Measurements from ENCODE around the gene PRPF8. TPM values are rescaled to one million over a fixed set of nuclear protein-coding genes. Genes with fewer than 3 reads are reported as not detected.

The PRPF8 gene
- polyA plus RNA-seq, 3 donors, result 53.3 to 128 (median 78.0) TPM

DNA sequence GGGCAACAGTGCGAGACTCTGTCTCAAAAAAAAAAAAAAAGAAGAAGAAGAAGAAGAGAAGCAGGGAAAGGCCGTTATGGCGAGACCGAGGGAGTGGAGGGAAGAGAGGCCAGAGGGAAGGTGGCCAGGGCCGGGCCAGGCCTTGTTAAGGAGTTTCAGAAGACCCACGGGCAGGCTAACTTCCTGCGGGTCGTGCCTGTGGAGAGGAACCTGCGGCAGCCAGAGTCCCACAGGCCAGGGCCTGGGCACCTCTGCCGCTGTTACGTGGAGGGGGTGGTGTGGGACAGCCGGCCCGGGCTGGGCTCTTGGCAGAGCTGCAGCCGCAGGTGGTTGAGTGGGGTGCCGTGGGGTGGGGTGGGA is 45.3 kb upstream of the PRPF8 start:
- Histone ChIP-seq H3K4me2 (replicated peaks; ENCODE audit: extremely low read depth, low read length, poor library complexity, severe bottlenecking) (no peak overlapping the region), H3K9me3 (replicated peaks in 1 of 2; ENCODE audit: control insufficient read depth in 1 of 2, insufficient read depth in 1 of 2, low read length in 2 of 2) (no peaks in the 10 kb centered on the region), H2AFZ (ENCODE audit: insufficient read depth, low read depth, low read length, poor library complexity, severe bottlenecking) (no peak overlapping the region), H3K36me3 (replicated peaks in 1 of 2; ENCODE audit: control insufficient read depth in 1 of 2, insufficient read depth in 2 of 2, low read length in 2 of 2) (peaks cover 68 to 81% of the 10 kb centered on the region in 2 donors), H3K79me2 (ENCODE audit: insufficient read depth, low read length) (peaks cover 35% of the 10 kb centered on the region), H3K9ac (ENCODE audit: insufficient read depth, low read length, poor library complexity, severe bottlenecking) (no peak overlapping the region), H3K27me3 (ENCODE audit: control insufficient read depth in 2 of 2, insufficient read depth in 2 of 2, low read length in 2 of 2) (no peaks in the 10 kb centered on the region), H3K4me1 (ENCODE audit: control insufficient read depth in 1 of 2, insufficient read depth in 2 of 2, low read length in 2 of 2) (peaks cover 11 to 15% of the 10 kb centered on the region in 2 donors), H4K20me1 (ENCODE audit: insufficient read depth, low read length) (peaks cover 79% of the 10 kb centered on the region), H3K27ac (ENCODE audit: low read depth in 1 of 2, low read length in 2 of 2) (no peak overlapping the region), H3K4me3 (replicated peaks in 1 of 3; ENCODE audit: low read depth in 2 of 3, low read length in 3 of 3) (no peak overlapping the region)
- Mint-ChIP-seq H3K9me3 (no peaks in the 10 kb centered on the region), H3K4me1 (peaks cover 25% of the 10 kb centered on the region), H3K27me3 (ENCODE audit: low read depth in 3 of 3) (peaks cover 0 to 2% (median 0%) of the 10 kb centered on the region in 3 donors), H3K4me3 (no peak overlapping the region), H3K27ac (peak overlapping the region in 5 of 7 donors; percentile 41 to 85 (median 73)), H3K36me3 (peaks cover 39 to 86% of the 10 kb centered on the region in 2 donors)
- TF ChIP-seq, protein P1, sequence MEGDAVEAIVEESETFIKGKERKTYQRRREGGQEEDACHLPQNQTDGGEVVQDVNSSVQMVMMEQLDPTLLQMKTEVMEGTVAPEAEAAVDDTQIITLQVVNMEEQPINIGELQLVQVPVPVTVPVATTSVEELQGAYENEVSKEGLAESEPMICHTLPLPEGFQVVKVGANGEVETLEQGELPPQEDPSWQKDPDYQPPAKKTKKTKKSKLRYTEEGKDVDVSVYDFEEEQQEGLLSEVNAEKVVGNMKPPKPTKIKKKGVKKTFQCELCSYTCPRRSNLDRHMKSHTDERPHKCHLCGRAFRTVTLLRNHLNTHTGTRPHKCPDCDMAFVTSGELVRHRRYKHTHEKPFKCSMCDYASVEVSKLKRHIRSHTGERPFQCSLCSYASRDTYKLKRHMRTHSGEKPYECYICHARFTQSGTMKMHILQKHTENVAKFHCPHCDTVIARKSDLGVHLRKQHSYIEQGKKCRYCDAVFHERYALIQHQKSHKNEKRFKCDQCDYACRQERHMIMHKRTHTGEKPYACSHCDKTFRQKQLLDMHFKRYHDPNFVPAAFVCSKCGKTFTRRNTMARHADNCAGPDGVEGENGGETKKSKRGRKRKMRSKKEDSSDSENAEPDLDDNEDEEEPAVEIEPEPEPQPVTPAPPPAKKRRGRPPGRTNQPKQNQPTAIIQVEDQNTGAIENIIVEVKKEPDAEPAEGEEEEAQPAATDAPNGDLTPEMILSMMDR (IDR thresholded peaks at IDR 0.05), result no peak
- DNase-seq, result no peak
- intact Hi-C loops (cut with micrococcal nuclease), result loop anchor here in 1 of 2 donors (5.0 to 10.0 kb wide), 2 partner anchors 42 to 105 kb away; partner anchors contain the start of gene RPA1
- 57% methylated on average over 15 of the region's 15 CpGs for WGBS (ENCODE audit: insufficient coverage)

DNA sequence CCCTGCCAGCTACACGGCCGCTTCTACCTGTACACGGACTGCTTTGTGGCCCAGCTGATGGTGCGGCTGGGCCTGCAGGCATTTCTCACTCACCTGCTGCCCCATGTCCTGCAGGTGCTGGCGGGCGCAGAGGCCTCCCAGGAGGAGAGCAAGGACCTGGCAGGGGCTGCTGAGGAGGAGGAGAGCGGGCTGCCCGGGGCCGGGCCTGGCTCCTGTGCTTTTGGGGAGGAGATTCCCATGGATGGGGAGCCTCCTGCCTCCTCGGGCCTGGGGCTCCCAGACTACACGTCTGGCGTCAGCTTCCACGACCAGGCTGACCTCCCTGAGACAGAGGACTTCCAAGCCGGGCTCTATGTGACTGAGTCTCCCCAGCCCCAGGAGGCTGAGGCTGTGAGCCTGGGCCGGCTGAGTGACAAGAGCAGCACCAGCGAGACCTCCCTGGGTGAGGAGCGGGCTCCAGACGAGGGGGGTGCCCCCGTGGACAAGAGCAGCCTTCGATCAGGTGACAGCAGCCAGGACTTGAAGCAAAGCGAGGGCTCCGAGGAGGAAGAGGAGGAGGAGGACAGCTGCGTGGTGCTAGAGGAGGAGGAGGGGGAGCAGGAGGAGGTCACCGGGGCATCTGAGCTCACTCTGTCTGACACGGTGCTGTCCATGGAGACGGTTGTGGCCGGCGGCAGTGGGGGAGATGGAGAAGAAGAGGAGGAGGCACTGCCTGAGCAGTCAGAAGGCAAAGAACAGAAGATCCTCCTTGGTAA is 43.4 kb upstream of the PRPF8 start:
- no peak for DNase-seq
- Mint-ChIP-seq H3K27ac (peak overlapping the region in 4 of 7 donors; percentile 18 to 44 (median 30)), H3K4me1 (peaks cover 33% of the 10 kb centered on the region), H3K9me3 (no peaks in the 10 kb centered on the region), H3K4me3 (no peak overlapping the region), H3K36me3 (peaks cover 24 to 68% of the 10 kb centered on the region in 2 donors), H3K27me3 (ENCODE audit: low read depth in 3 of 3) (peaks cover 0 to 2% (median 0%) of the 10 kb centered on the region in 3 donors)
- no peaks in the 10 kb centered on the region for H3K9me3 ChIP-seq (replicated peaks in 1 of 2; ENCODE audit: control insufficient read depth in 1 of 2, insufficient read depth in 1 of 2, low read length in 2 of 2)
- intact Hi-C loops (cut with micrococcal nuclease), result loop anchor here in 1 of 2 donors (10.0 kb wide), 1 partner anchor 107 kb away; the partner anchor contains the start of gene RPA1
- no peak overlapping the region for H3K9ac ChIP-seq (ENCODE audit: insufficient read depth, low read length, poor library complexity, severe bottlenecking)
- no peaks in the 10 kb centered on the region for H3K27me3 ChIP-seq (ENCODE audit: control insufficient read depth in 2 of 2, insufficient read depth in 2 of 2, low read length in 2 of 2)
- TF ChIP-seq, protein P1 (IDR thresholded peaks at IDR 0.05), result no peak
- peaks cover 72% of the 10 kb centered on the region for H4K20me1 ChIP-seq (ENCODE audit: insufficient read depth, low read length)
- H3K79me2 ChIP-seq (ENCODE audit: insufficient read depth, low read length), result peaks cover 37% of the 10 kb centered on the region
- 98% methylated on average over 27 of the region's 28 CpGs for WGBS (ENCODE audit: insufficient coverage)
- H3K4me1 ChIP-seq (ENCODE audit: control insufficient read depth in 1 of 2, insufficient read depth in 2 of 2, low read length in 2 of 2), result peaks cover 24 to 33% of the 10 kb centered on the region in 2 donors
- peaks cover 51 to 62% of the 10 kb centered on the region in 2 donors for H3K36me3 ChIP-seq (replicated peaks in 1 of 2; ENCODE audit: control insufficient read depth in 1 of 2, insufficient read depth in 2 of 2, low read length in 2 of 2)
- no peak overlapping the region for H3K27ac ChIP-seq (ENCODE audit: low read depth in 1 of 2, low read length in 2 of 2)
- H3K4me3 ChIP-seq (replicated peaks in 1 of 3; ENCODE audit: low read depth in 2 of 3, low read length in 3 of 3), result no peak overlapping the region
- no peak overlapping the region for H3K4me2 ChIP-seq (replicated peaks; ENCODE audit: extremely low read depth, low read length, poor library complexity, severe bottlenecking)
- H2AFZ ChIP-seq (ENCODE audit: insufficient read depth, low read depth, low read length, poor library complexity, severe bottlenecking), result no peak overlapping the region

All from CD14-positive monocyte (primary cell).